ENCODE data around the gene POLR2F.

Gene POLR2F

GRCh38 chr22:37913233-37913721, 40.2 kb upstream of the POLR2F start:
- H3K9ac ChIP-seq (ENCODE audit: low read length): no peak overlapping the region
- H3K4me3 ChIP-seq (ENCODE audit: low read depth, low read length): no peak overlapping the region
- H3K9me3 ChIP-seq (ENCODE audit: control insufficient read depth, insufficient read depth, low read depth, low read length): no peaks in the 10 kb centered on the region
- no peaks in the 10 kb centered on the region for H3K27me3 ChIP-seq (ENCODE audit: control insufficient read depth, insufficient read depth, low read length)
- H3K36me3 ChIP-seq (ENCODE audit: control insufficient read depth, insufficient read depth, low read length): peaks cover 53% of the 10 kb centered on the region
- H3K27ac ChIP-seq (ENCODE audit: low read depth, low read length): 0 out of 2 replicates have a peak overlapping the region, but pooled peaks have one; percentile 23
- peaks cover 29% of the 10 kb centered on the region for H3K4me1 ChIP-seq (ENCODE audit: control insufficient read depth, insufficient read depth, low read length)

- Histone ChIP-seq H3K27ac (ENCODE audit: low read depth, low read length) (no peak overlapping the region), H3K4me1 (ENCODE audit: control insufficient read depth, insufficient read depth, low read length) (peaks cover 11% of the 10 kb centered on the region), H3K4me3 (ENCODE audit: low read depth, low read length) (no peak overlapping the region), H3K27me3 (ENCODE audit: control insufficient read depth, insufficient read depth, low read length) (no peaks in the 10 kb centered on the region), H3K9ac (ENCODE audit: low read length) (no peak overlapping the region), H3K36me3 (ENCODE audit: control insufficient read depth, insufficient read depth, low read length) (peaks cover 73% of the 10 kb centered on the region), H3K9me3 (ENCODE audit: control insufficient read depth, insufficient read depth, low read depth, low read length) (no peaks in the 10 kb centered on the region)
Measured at GRCh38 chr22:37916311-37916710, 37.2 kb upstream of the POLR2F start.

DNA sequence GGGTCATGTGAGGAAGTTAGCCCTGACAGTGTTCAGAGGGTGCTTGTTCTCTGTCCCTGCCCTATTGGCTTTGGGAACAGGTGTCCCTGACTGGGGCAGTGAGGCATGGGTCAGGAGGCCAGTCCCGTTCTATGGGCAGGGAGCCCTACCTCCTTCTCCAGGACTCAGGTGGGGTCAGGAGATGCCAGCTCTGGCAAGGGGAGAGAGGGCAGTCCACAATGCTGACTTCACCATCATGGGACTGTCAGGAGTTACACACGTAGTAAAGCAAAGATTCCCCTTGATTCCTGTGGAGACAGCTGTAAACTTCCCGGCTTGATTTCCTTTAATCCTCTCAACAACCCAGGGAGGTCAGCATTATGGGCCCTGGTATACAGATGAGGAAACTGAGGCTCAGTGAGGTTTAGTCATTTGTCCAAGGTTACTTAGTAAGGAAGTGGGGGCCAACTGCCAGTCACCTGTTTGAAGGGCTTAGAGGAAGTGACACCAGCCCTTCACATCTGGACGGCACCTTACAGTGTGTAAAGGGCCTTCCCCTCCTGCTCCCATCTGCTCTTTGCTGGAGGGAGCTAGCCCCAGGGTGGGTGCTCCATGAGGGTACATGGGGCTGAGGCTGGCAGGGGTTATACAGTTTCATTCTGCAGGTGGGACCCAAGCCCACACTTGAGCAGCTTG, 35.5 kb upstream of the POLR2F start:
- Histone ChIP-seq H3K27me3 (ENCODE audit: control insufficient read depth, insufficient read depth, low read length) (no peaks in the 10 kb centered on the region), H3K9me3 (ENCODE audit: control insufficient read depth, insufficient read depth, low read depth, low read length) (no peaks in the 10 kb centered on the region), H3K36me3 (ENCODE audit: control insufficient read depth, insufficient read depth, low read length) (peaks cover 69% of the 10 kb centered on the region), H3K4me3 (ENCODE audit: low read depth, low read length) (no peak overlapping the region), H3K27ac (ENCODE audit: low read depth, low read length) (no peak overlapping the region), H3K4me1 (ENCODE audit: control insufficient read depth, insufficient read depth, low read length) (no peaks in the 10 kb centered on the region), H3K9ac (ENCODE audit: low read length) (no peak overlapping the region)

GRCh38 chr22:37918580-37919270, 34.8 kb upstream of the POLR2F start:
- peaks cover 68% of the 10 kb centered on the region for H3K36me3 ChIP-seq (ENCODE audit: control insufficient read depth, insufficient read depth, low read length)
- no peaks in the 10 kb centered on the region for H3K27me3 ChIP-seq (ENCODE audit: control insufficient read depth, insufficient read depth, low read length)
- H3K9me3 ChIP-seq (ENCODE audit: control insufficient read depth, insufficient read depth, low read depth, low read length): no peaks in the 10 kb centered on the region
- no peak overlapping the region for H3K9ac ChIP-seq (ENCODE audit: low read length)
- no peak overlapping the region for H3K27ac ChIP-seq (ENCODE audit: low read depth, low read length)
- H3K4me3 ChIP-seq (ENCODE audit: low read depth, low read length): no peak overlapping the region
- no peaks in the 10 kb centered on the region for H3K4me1 ChIP-seq (ENCODE audit: control insufficient read depth, insufficient read depth, low read length)

DNA sequence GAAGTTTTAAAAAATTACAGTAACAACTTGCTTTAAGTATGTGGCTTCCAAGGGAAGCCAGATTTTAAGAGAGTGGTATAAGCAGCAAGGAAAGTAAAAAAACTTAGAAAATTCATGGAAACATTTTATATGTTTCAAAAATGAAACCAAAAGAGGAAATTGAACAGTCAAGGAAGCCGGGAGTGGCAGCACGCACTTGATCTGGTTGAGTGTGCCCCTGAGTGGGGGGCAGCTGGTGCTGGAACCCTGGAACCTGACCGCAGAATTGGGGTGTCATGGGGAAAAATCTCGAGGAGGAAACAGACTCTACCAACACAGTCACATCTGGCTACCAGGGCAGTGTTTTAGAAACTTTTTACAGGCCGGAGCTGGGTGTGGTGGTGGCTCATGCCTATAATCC, 33.4 kb upstream of the POLR2F start:
- Histone ChIP-seq H3K4me1 (ENCODE audit: control insufficient read depth, insufficient read depth, low read length) (no peaks in the 10 kb centered on the region), H3K9ac (ENCODE audit: low read length) (no peak overlapping the region), H3K27ac (ENCODE audit: low read depth, low read length) (no peak overlapping the region), H3K9me3 (ENCODE audit: control insufficient read depth, insufficient read depth, low read depth, low read length) (no peaks in the 10 kb centered on the region), H3K4me3 (ENCODE audit: low read depth, low read length) (no peak overlapping the region), H3K27me3 (ENCODE audit: control insufficient read depth, insufficient read depth, low read length) (no peaks in the 10 kb centered on the region), H3K36me3 (ENCODE audit: control insufficient read depth, insufficient read depth, low read length) (peaks cover 78% of the 10 kb centered on the region)

DNA sequence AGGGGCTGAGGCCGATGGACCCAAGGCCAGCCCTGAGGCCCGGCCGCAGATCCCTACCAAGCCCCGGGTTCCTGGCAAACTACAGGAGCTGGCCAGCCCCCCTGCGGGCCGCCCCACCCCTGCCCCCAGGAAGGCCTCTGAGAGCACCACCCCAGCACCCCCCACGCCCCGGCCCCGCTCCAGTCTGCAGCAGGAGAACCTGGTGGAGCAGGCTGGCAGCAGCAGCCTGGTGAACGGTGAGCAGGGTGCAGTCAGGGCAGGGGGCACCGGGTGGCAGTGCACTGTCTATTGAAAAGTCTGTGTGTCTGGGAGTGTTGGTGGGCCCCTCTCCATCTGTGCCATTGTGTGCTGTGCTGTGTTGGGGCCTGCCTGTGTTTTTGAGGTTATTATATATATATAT, 31.3 kb upstream of the POLR2F start:
- peaks cover 78% of the 10 kb centered on the region for H3K36me3 ChIP-seq (ENCODE audit: control insufficient read depth, insufficient read depth, low read length)
- no peak overlapping the region for H3K27ac ChIP-seq (ENCODE audit: low read depth, low read length)

GRCh38 chr22:37923927-37924326, 29.6 kb upstream of the POLR2F start:
- H3K9ac ChIP-seq (ENCODE audit: low read length): no peak overlapping the region
- no peaks in the 10 kb centered on the region for H3K27me3 ChIP-seq (ENCODE audit: control insufficient read depth, insufficient read depth, low read length)
- no peak overlapping the region for H3K27ac ChIP-seq (ENCODE audit: low read depth, low read length)
- H3K4me3 ChIP-seq (ENCODE audit: low read depth, low read length): no peak overlapping the region
- no peaks in the 10 kb centered on the region for H3K4me1 ChIP-seq (ENCODE audit: control insufficient read depth, insufficient read depth, low read length)
- peaks cover 74% of the 10 kb centered on the region for H3K36me3 ChIP-seq (ENCODE audit: control insufficient read depth, insufficient read depth, low read length)
- H3K9me3 ChIP-seq (ENCODE audit: control insufficient read depth, insufficient read depth, low read depth, low read length): no peaks in the 10 kb centered on the region

More for the DNA sequence above, 31.3 kb upstream of the POLR2F start:
- no peak overlapping the region for H3K4me3 ChIP-seq (ENCODE audit: low read depth, low read length)
- no peaks in the 10 kb centered on the region for H3K4me1 ChIP-seq (ENCODE audit: control insufficient read depth, insufficient read depth, low read length)
- no peak overlapping the region for H3K9ac ChIP-seq (ENCODE audit: low read length)
- no peaks in the 10 kb centered on the region for H3K27me3 ChIP-seq (ENCODE audit: control insufficient read depth, insufficient read depth, low read length)
- no peaks in the 10 kb centered on the region for H3K9me3 ChIP-seq (ENCODE audit: control insufficient read depth, insufficient read depth, low read depth, low read length)

DNA sequence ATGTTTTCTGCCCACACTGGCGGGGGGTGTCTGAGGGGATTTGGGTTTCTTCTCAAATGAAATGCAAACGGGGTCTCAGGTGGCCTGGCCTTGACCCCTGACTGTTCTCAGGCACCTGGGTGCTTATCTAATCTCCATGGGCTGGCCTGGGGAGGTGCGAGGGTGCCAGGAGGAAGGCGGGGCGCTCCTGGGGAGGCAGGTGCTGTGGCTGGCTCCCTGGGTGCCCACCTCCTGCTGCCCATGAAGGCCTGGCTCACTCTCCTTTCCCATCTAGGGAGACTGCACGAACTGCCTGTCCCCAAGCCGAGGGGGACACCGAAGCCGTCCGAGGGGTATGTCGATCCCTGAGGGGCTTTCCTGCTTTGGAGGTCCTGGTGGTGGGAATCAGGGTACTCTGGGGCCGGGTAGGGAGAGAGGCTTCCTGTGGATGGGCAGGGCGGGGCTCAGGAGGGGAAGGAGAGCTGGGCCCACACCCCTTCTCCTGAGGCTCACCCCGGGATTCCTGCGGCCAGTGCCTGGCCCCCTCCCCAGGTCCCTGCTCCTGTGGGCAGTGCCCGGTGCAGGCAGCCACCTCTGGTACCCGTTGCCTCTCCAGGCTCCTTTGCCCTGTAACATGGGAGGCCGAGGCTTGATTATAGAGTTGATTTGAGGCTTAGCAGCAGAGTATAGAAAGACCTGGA, 29.0 kb upstream of the POLR2F start:
- Histone ChIP-seq H3K4me1 (ENCODE audit: control insufficient read depth, insufficient read depth, low read length) (no peaks in the 10 kb centered on the region), H3K9ac (ENCODE audit: low read length) (no peak overlapping the region), H3K9me3 (ENCODE audit: control insufficient read depth, insufficient read depth, low read depth, low read length) (no peaks in the 10 kb centered on the region), H3K4me3 (ENCODE audit: low read depth, low read length) (no peak overlapping the region), H3K36me3 (ENCODE audit: control insufficient read depth, insufficient read depth, low read length) (peaks cover 75% of the 10 kb centered on the region), H3K27ac (ENCODE audit: low read depth, low read length) (no peak overlapping the region), H3K27me3 (ENCODE audit: control insufficient read depth, insufficient read depth, low read length) (no peaks in the 10 kb centered on the region)

DNA sequence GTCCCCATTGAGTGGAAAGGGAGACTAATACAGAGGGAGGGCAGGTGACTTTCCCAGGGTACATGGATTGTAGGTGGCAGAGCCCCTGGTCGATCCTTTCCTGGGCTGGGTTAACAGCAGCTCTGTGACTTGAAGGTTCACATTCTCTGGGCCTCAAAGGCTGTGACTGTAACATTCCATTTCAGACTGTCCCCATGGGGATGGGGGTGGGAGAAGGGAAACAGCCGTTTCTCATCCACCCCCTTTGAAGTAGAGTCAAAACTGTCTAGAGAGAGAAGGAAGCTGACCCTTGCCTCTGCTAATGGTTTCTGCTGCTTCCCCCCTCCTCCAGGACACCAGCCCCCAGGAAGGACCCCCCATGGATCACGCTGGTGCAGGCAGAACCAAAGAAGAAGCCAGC, 28.2 kb upstream of the POLR2F start:
- no peak overlapping the region for H3K27ac ChIP-seq (ENCODE audit: low read depth, low read length)
- H3K27me3 ChIP-seq (ENCODE audit: control insufficient read depth, insufficient read depth, low read length): no peaks in the 10 kb centered on the region
- H3K9ac ChIP-seq (ENCODE audit: low read length): no peak overlapping the region
- no peaks in the 10 kb centered on the region for H3K4me1 ChIP-seq (ENCODE audit: control insufficient read depth, insufficient read depth, low read length)
- H3K36me3 ChIP-seq (ENCODE audit: control insufficient read depth, insufficient read depth, low read length): peaks cover 73% of the 10 kb centered on the region
- no peak overlapping the region for H3K4me3 ChIP-seq (ENCODE audit: low read depth, low read length)
- no peaks in the 10 kb centered on the region for H3K9me3 ChIP-seq (ENCODE audit: control insufficient read depth, insufficient read depth, low read depth, low read length)

DNA sequence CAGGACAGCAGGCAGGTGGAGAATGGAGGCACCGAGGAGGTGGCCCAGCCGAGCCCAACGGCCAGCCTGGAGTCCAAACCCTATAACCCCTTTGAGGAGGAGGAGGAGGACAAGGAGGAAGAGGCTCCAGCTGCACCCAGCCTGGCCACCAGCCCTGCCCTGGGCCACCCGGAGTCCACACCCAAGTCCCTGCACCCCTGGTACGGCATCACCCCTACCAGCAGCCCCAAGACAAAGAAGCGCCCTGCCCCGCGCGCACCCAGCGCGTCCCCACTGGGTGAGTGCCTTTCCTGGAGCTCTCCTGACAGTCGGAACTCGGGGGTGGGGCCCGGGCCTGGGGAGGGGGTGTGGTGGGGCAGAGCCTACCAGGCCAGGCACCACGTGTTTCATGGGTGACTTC, 27.7 kb upstream of the POLR2F start:
- H3K27ac ChIP-seq (ENCODE audit: low read depth, low read length): no peak overlapping the region
- no peaks in the 10 kb centered on the region for H3K4me1 ChIP-seq (ENCODE audit: control insufficient read depth, insufficient read depth, low read length)
- H3K9ac ChIP-seq (ENCODE audit: low read length): no peak overlapping the region

DNA sequence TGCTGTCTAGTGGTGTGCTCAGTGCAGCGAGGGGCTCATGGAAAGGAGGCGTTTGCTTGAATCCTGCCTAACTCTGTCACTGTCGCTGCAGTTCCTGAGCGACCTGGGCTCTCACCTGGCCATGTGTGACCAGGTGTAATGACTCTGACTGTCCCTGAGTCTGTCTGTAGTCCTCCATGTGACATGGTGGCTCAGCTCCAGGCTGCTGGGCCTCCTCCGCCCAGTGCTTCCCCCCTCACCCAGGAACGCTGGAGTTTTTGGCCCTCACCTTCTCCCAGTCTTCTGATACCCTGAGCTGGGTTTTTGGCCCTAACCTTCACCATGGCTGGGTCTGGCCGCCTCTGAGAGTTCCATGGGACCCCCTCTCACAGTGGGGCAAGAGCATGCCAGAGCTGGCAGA, 27.1 kb upstream of the POLR2F start:
- no peaks in the 10 kb centered on the region for H3K4me1 ChIP-seq (ENCODE audit: control insufficient read depth, insufficient read depth, low read length)
- H3K9ac ChIP-seq (ENCODE audit: low read length): no peak overlapping the region
- H3K27me3 ChIP-seq (ENCODE audit: control insufficient read depth, insufficient read depth, low read length): no peaks in the 10 kb centered on the region
- no peak overlapping the region for H3K27ac ChIP-seq (ENCODE audit: low read depth, low read length)
- peaks cover 74% of the 10 kb centered on the region for H3K36me3 ChIP-seq (ENCODE audit: control insufficient read depth, insufficient read depth, low read length)
- no peak overlapping the region for H3K4me3 ChIP-seq (ENCODE audit: low read depth, low read length)
- H3K9me3 ChIP-seq (ENCODE audit: control insufficient read depth, insufficient read depth, low read depth, low read length): no peaks in the 10 kb centered on the region

More for the DNA sequence above, 27.7 kb upstream of the POLR2F start:
- Histone ChIP-seq H3K9me3 (ENCODE audit: control insufficient read depth, insufficient read depth, low read depth, low read length) (no peaks in the 10 kb centered on the region), H3K27me3 (ENCODE audit: control insufficient read depth, insufficient read depth, low read length) (no peaks in the 10 kb centered on the region), H3K36me3 (ENCODE audit: control insufficient read depth, insufficient read depth, low read length) (peaks cover 75% of the 10 kb centered on the region), H3K4me3 (ENCODE audit: low read depth, low read length) (no peak overlapping the region)
